ENCODE measurements around the gene ANO2.

Gene ANO2

DNA sequence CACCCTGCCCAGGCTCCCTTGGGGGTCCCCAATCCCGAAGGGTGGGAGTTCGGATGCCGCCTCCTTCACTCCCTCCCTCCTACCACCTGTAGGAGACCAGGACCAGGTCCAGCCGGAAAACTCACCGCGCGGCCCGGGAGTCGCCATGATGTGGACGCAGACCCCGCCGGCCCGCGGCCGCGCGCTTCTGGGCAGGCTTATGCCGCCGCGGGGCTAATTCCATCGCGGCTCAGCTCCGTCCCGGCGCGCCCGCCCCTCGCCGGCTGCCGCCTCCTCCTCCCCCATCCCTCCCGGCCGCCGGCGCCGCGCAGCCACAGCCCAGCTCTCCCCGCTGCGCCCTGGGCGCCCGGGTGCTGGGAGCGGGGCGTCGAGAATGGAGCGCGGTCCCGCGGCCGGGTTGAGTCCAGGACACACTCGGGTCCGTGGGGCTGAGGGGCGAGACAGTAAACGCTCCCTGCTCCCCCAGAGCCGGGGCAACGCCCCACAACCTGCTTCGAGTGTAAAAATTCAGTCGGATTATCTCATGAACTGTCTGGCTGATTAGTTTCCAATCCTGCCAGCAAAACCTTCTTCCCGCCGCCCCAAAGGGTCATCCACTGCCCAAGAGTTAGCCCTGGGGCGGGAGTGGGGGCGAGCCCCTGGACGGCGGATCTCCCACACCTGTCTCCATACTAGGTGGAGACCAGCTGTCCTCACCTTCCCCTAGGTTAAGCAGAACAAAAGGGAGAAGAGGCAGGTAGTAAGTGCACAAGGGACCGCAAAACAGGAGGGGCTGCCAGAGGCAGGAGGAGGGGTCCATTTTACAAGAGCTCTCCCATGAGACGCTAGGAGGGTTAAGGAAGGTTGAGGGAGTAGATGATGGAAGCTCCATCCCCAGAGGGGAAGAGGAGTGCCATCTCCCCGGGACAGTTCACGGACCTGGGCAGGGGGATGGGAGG, at the start of gene ANO2:
ANO2 (minus strand) TSS at position 189 of the 938 bp plus-strand sequence; CDS start at position 147, 42 bp downstream.
- DNase-seq (ENCODE audit: low read depth): no peak

DNA sequence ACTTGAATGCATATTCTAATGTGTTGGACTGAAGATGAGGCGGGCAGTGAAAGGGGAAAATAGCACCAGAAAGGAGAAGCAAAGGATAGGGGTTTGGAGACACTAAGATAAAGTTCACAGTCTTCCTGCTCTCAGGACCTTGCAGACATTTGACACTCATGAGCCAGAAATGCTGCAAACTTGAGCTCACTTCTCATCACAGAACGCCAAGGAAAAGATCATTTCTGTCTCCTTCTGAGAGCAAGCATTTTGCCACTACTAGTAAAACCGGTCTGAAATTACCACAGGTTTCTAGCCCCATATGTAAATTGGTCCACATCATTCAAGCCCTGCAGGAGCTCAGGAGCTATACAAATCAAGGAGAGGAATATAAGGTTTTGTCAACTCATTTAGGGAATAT, 44.6 kb upstream of the ANO2 start:
- DNase-seq (ENCODE audit: low read depth): no peak

- peak; percentile 59 for DNase-seq (ENCODE audit: low read depth)
Measured at GRCh38 chr12:5988659-5989116, 43.6 kb upstream of the ANO2 start.

- no peak for DNase-seq (ENCODE audit: low read depth)
Measured at GRCh38 chr12:5988088-5988487, 43.0 kb upstream of the ANO2 start.

DNA sequence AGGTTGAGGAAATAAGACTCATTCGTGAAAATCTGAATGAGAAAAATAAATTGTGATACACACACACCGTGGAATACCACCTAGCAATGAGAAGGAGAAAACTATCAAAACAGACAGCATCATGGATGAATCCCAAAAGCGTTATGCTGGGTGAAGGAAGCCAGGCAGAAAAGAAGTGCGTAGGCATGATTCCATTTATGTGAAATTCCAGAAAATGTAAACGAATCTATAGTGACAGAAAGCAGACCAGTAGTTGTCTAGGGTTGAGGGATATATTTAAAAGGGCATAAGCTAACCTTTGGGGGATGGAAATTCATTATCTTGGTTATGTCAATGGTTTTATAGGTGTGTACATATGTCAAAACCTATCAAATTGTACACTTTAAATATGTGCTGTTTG, 42.5 kb upstream of the ANO2 start:
- no peak for DNase-seq (ENCODE audit: low read depth)

GRCh38 chr12:5985471-5985870, 40.4 kb upstream of the ANO2 start:
- no peak for DNase-seq (ENCODE audit: low read depth)

GRCh38 chr12:5984873-5985272, 39.8 kb upstream of the ANO2 start:
- DNase-seq (ENCODE audit: low read depth): no peak

- DNase-seq (ENCODE audit: low read depth): no peak
Measured at GRCh38 chr12:5982106-5982505, 37.0 kb upstream of the ANO2 start.

- DNase-seq (ENCODE audit: low read depth): no peak
Measured at GRCh38 chr12:5977556-5977955, 32.5 kb upstream of the ANO2 start.

DNA sequence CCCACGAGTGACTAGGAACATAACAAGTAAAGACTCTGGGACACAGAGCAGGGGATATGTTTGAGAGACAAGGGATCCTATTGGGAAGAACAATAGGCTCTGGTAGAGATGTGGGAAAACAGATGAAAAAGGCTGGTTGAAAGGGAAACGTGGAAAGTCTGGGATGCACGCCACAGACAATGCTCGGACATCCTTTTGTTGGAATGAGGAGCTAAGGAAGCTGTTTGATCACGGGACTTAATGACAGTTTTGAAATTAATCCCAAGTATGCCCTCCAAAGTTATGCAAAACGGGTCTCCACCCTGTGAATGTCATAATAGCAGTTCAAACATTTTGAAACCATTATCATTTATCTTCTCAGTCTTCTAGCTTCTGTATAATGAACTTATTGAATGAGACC, 31.7 kb upstream of the ANO2 start:
- DNase-seq (ENCODE audit: low read depth): no peak

GRCh38 chr12:5976196-5976595, 31.1 kb upstream of the ANO2 start:
- DNase-seq (ENCODE audit: low read depth): no peak

DNA sequence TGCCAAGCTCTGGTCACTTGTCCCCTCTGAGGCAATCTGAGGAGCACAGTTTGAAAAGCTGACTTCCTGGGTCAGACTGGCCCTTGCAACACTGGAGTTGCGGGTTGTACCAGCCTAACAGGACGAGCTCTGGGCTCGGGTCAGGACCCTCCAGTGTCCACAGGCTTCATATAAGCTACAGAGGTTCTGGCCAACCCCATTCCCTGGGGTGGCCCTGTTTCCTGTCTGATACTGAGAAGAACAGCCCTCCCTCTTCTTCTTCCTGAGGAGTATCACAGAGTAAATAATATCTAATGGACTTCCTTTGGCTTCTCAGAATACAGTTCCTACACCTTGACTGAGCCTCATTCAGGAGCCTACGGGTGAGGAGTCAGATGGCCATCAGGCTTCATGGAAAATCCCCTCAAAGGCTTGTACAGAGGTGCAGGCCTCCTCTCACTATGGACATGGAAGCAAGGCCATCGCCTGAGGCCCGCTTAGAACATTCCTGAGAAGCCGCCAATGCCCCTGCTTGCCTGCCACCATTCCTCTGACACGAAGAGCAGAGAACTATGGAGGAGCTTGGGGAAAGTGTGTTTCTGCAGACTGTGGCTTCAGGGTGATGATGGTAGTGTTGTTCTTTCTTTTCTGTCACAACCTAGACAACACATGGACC, 28.5 kb upstream of the ANO2 start:
- no peak for DNase-seq (ENCODE audit: low read depth)

GRCh38 chr12:5972387-5972786, 27.3 kb upstream of the ANO2 start:
- no peak for DNase-seq (ENCODE audit: low read depth)

- DNase-seq (ENCODE audit: low read depth): no peak
Measured at GRCh38 chr12:5971194-5971850, 26.3 kb upstream of the ANO2 start.

DNA sequence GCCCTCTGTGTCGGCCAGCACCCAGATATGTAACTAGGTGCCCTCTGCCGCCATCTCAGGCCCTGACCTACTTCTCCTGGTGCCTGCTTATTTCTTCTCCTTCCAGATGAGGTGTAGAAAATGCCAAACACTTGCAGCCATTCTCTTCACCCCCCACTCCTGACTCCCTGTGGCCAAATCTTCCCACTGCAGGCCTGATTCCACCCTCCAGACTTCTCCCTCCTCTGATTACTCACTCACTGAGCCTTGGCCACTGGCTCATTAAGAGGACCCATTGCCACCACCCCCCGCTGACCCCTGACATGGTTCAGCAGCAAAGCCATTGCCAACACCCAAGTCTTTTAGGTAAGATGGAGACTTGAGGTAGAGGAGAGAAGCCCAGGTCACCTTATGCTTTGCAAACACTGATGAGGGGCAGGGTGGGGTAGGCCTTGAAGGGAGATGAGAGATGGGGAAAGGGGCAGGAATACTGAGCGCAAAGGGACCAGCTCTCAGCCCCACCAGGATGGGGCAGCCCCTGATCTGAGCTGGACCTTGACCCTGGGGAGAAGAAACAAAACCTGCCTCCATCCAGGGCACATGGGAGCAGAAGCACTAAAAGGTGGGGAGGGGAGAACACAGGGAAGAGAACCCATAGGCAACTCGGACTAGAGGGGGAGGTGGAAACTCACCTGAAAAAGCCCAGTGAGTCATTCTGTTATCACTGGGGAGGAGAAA, 25.1 kb upstream of the ANO2 start:
- DNase-seq (ENCODE audit: low read depth): no peak

- no peak for DNase-seq (ENCODE audit: low read depth)
Measured at GRCh38 chr12:5969156-5969973, 24.3 kb upstream of the ANO2 start.

DNA sequence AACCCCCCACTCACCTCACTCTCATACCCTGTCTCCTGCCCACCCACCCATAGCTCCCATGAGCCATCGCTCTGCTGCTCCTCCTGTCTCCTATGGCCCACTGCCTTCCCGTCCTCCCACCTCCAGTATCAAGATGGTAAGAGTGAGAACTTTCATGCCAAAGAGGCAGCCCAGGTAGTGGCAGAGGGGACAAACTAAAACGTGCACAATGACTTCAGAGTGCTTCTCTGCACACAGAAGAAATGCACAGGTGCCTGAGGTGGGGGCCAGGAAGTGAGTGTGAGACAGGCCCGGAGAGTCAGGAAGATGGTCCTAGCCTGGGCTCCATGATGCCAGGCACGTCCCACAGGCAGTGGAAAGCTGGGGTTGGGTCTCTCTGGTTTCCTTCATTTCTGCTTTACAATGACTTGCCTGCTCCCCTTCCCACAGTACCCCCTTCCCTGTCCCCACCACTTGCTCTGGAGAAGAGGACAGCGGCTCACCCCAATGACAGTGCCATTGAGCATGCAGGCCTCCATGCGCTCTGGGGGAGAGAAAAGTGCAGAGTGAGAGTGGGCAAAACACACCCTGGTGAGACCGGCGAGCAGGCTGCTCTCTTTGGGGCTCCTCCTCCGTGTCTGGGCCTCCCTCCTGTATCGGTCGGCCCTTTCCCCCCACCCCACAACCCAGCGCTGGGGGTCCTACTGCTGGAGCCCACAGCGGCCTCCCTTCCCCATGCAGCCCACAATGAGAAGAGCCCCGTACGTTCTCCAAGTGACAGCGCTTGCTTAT, 22.8 kb upstream of the ANO2 start:
- no peak for DNase-seq (ENCODE audit: low read depth)

GRCh38 chr12:5966486-5967095, 21.5 kb upstream of the ANO2 start:
- no peak for DNase-seq (ENCODE audit: low read depth)

DNA sequence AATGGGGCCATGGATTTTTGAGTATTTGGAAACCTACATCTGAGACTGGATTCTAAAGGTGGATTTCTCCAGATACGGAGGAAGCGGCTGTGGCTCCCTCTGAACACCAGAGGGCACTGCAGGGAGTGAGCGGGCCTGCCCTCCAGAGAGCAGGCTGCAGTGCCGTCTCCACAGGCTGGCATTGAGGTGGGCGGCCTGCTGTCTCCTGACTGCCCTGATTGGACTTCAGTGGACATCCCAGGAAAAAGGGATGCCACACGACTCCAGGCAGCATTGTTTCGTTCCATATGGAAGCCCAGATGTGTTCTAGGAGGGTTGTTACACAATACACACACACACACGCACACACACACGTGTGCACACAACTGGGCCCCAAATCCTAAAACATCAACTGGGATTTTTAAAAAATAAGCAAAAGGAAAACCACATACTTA, 20.9 kb upstream of the ANO2 start:
- peak; percentile 29 for DNase-seq (ENCODE audit: low read depth)
